Measurements from ENCODE around the gene RPL41. TPM values are rescaled to one million over a fixed set of nuclear protein-coding genes. Genes with fewer than 3 reads are reported as not detected.

The RPL41 gene
- total RNA-seq, 1 experiment from 2014 or later = 3,551 TPM

- H3K79me2 ChIP-seq (ENCODE audit: low read length) = peaks cover 33% of the 10 kb centered on the region
- ATAC-seq (peak; percentile 77), DNase-seq (peak; percentile 100)
- BruUV-seq (replicated peaks) = no TSS peak
- no peaks in the 10 kb centered on the region for H3K9me3 ChIP-seq (ENCODE audit: low read length)
- intact Hi-C loops (cut with micrococcal nuclease) = loop anchor here (5.0 kb wide), 3 partner anchors 39 to 71 kb away; partner anchors contain the start of gene MYL6
- peaks cover 13% of the 10 kb centered on the region for H3K36me3 ChIP-seq (ENCODE audit: low read depth, low read length)
- peaks cover 27% of the 10 kb centered on the region for H3K4me1 ChIP-seq (ENCODE audit: insufficient read depth, low read length)
- peak within 1 kb of the TSS; percentile 90 for H3K27ac ChIP-seq (ENCODE audit: low read length)
- H3K9ac ChIP-seq (ENCODE audit: low read length) = peak within 1 kb of the TSS; percentile 99
- H3K27me3 ChIP-seq (ENCODE audit: low read length) = no peaks in the 10 kb centered on the region
- peaks cover 8% of the 10 kb centered on the region for H3F3A ChIP-seq (ENCODE audit: low read length, unreplicated experiment)
- ChIA-PET CTCF (interaction anchor here (0.5 to 2.9 kb wide), 9 partner anchors 10 to 1910 kb away, joined by 3 to 37 read pairs (median 5); partner anchors contain the start of genes ESYT1, MYL6, PA2G4 and SMARCC2), POLR2A (ENCODE audit: unreplicated experiment) (interaction anchor here (0.6 to 1.4 kb wide), 6 partner anchors 10 to 607 kb away, joined by 3 to 14 read pairs (median 6); partner anchors contain the start of genes ESYT1, PA2G4 and SMARCC2)
- TF ChIP-seq EZH2phosphoT487 (IDR thresholded peaks at IDR 0.05; ENCODE audit: borderline replicate concordance, low read length) = no peak
- no peak for TF ChIP-seq EZH2 (IDR thresholded peaks at IDR 0.05; ENCODE audit: low read length, unreplicated experiment)
- TF ChIP-seq CTCF (conservative IDR thresholded peaks at IDR 0.05; ENCODE audit: low read depth, low read length) = peak; percentile 51
- no peaks in the 10 kb centered on the region for H3K9me2 ChIP-seq (replicated peaks; ENCODE audit: low read length)
- no peaks in the 10 kb centered on the region for H4K20me1 ChIP-seq (ENCODE audit: low read length)
- peak within 1 kb of the TSS; percentile 82 for H2AFZ ChIP-seq (ENCODE audit: low read length)
- peak within 1 kb of the TSS; percentile 94 for H3K4me2 ChIP-seq (ENCODE audit: low read length)
- H3K4me3 ChIP-seq (ENCODE audit: low read length) = peak within 1 kb of the TSS; percentile 96
Measured at GRCh38 chr12:56117778-56118687, 1.6 kb downstream of the RPL41 start, which contains the start of gene ZC3H10. Gene ZC3H10, plus strand, starts transcription at chr12:56118266. Its CDS starts 2,297 bp downstream, at chr12:56120563.

- Histone ChIP-seq H3K9ac (ENCODE audit: low read length) (peak overlapping the region; percentile 78), H3K79me2 (ENCODE audit: low read length) (peaks cover 33% of the 10 kb centered on the region), H3F3A (ENCODE audit: low read length, unreplicated experiment) (peaks cover 8% of the 10 kb centered on the region), H2AFZ (ENCODE audit: low read length) (peak overlapping the region; percentile 82), H3K4me2 (ENCODE audit: low read length) (peak overlapping the region; percentile 94), H3K9me2 (replicated peaks; ENCODE audit: low read length) (no peaks in the 10 kb centered on the region), H4K20me1 (ENCODE audit: low read length) (no peaks in the 10 kb centered on the region), H3K4me1 (ENCODE audit: insufficient read depth, low read length) (peaks cover 28% of the 10 kb centered on the region), H3K9me3 (ENCODE audit: low read length) (no peaks in the 10 kb centered on the region), H3K27me3 (ENCODE audit: low read length) (no peaks in the 10 kb centered on the region), H3K4me3 (ENCODE audit: low read length) (peak overlapping the region; percentile 96), H3K27ac (ENCODE audit: low read length) (peak overlapping the region; percentile 57), H3K36me3 (ENCODE audit: low read depth, low read length) (peaks cover 5% of the 10 kb centered on the region)
- TF ChIP-seq CTCF (conservative IDR thresholded peaks at IDR 0.05; ENCODE audit: low read depth, low read length) (no peak), EZH2 (IDR thresholded peaks at IDR 0.05; ENCODE audit: low read length, unreplicated experiment) (no peak), EZH2phosphoT487 (IDR thresholded peaks at IDR 0.05; ENCODE audit: borderline replicate concordance, low read length) (no peak)
- ChIA-PET CTCF (interaction anchor here (0.5 to 2.9 kb wide), 7 partner anchors 9 to 1911 kb away, joined by 3 to 37 read pairs (median 7); partner anchors contain the start of genes ESYT1, MYL6, PA2G4 and SMARCC2), POLR2A (ENCODE audit: unreplicated experiment) (interaction anchor here (0.5 to 1.4 kb wide), 6 partner anchors 9 to 607 kb away, joined by 3 to 14 read pairs (median 6); partner anchors contain the start of genes ESYT1, PA2G4 and SMARCC2)
- intact Hi-C loops (cut with micrococcal nuclease) = loop anchor here (1.0 to 5.0 kb wide), 5 partner anchors 38 to 105 kb away; partner anchors contain the start of genes MYL6, NABP2 and SMARCC2
- no TSS peak for BruUV-seq (replicated peaks)
- peak; percentile 3 for ATAC-seq
- DNase-seq = no peak
Measured at GRCh38 chr12:56118688-56119357, 2.4 kb downstream of the RPL41 start.
